ENCODE results near the gene MCM8.

The MCM8 gene

DNA sequence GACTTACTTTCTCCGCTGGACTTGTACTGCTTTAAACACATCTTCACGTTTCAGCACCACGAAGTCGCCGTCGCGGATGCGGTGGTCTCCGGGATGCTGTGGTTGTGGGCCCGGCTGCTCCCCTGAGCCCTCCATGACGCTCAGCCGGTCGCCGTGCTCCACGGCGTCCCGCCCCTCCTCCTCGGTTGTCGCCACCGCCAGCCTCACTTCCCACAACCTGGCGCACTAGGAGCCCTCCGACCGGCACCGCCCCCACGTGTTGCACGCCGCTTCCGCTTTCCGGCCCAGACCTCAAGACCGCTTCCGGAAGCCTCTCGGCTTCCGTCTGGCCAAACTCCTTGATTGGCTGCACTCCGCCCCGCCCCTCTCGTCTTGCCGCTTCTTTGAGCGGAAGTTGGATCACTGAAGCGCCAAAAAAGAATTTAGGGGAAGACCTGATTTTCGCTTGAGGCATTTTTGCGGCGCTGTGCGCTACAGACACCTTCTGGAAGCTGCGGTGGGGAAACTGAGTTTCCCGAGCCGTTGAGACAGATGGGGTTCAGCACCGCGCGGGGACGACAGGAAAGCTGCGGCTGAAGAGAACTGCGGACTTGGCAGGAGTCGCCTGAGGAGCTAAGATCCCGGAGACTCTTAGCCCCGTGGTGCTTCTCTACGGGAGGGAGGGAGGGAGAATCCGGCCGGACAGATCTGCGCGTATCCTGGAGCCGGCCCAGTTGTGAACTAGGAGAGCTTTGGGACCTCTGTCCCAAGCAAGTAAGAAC is at the start of gene MCM8, which contains the start of gene TRMT6:
Gene MCM8 (plus strand): TSS at position 382 of the 761 bp plus-strand sequence. CDS start 1,364 bp downstream, outside the sequence.
Gene TRMT6 (minus strand): TSS at position 263 of the 761 bp plus-strand sequence. CDS start 128 bp downstream, at position 135.
- Mint-ChIP-seq H3K4me1 (peaks cover 50% of the 10 kb centered on the region), H3K36me3 (peaks cover 29% of the 10 kb centered on the region), H3K9me3 (no peaks in the 10 kb centered on the region), H3K27ac (peak within 1 kb of the TSS; percentile 92), H3K4me3 (peak within 1 kb of the TSS; percentile 93), H3K27me3 (peaks cover 8% of the 10 kb centered on the region)
- peak; percentile 98 for DNase-seq
- CTCF ChIA-PET, result no interaction called here

DNA sequence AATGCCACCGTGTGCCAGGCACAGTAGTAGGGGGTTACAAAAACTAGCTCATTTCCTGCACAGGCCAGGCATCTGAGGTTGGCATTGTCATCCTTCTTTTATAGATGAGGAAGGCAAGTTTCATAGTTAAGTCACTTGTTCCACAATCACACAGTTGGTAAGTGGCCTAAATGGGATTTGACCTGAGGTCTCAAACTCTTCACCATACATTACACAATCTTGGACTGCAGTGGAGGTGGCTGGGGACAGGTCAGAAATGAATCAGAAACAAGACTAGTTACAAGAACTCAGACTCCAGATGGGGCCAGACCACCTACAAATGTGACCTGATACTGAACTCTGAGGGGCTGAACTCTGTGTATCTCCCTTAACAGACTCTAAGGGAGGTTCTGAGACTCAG is 49.5 kb upstream of the MCM8 start:
- no peak overlapping the region for H3K4me3 Mint-ChIP-seq
- H3K27me3 Mint-ChIP-seq, result peaks cover 29% of the 10 kb centered on the region
- DNase-seq, result no peak
- CTCF ChIA-PET, result no interaction called here
- H3K4me1 Mint-ChIP-seq, result no peaks in the 10 kb centered on the region
- H3K27ac Mint-ChIP-seq, result no peak overlapping the region
- no peaks in the 10 kb centered on the region for H3K36me3 Mint-ChIP-seq
- H3K9me3 Mint-ChIP-seq, result no peaks in the 10 kb centered on the region

DNA sequence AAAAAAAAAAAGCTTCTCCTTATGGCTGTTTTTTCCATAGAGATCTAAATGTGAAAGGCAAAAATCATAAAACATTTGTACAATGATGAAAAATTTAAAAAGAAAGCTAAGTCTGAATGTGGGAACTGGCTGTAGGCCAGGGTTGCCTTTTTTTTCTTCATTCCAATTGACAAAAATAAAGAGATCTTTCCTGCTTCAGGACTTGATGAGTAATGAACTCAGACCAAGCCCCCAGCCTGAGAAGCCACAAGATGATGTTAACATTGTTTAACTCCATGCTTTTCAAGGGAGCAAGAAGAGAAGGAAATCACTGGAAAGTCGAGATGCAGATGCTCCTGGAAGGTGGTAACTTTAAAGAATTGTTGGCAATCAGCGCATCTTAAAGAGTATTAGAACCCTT is 41.5 kb upstream of the MCM8 start:
- H3K9me3 Mint-ChIP-seq, result no peaks in the 10 kb centered on the region
- no peaks in the 10 kb centered on the region for H3K36me3 Mint-ChIP-seq
- peaks cover 57% of the 10 kb centered on the region for H3K27me3 Mint-ChIP-seq
- CTCF ChIA-PET, result no interaction called here
- no peak overlapping the region for H3K27ac Mint-ChIP-seq
- H3K4me3 Mint-ChIP-seq, result no peak overlapping the region
- peaks cover 12% of the 10 kb centered on the region for H3K4me1 Mint-ChIP-seq
- DNase-seq, result no peak

DNA sequence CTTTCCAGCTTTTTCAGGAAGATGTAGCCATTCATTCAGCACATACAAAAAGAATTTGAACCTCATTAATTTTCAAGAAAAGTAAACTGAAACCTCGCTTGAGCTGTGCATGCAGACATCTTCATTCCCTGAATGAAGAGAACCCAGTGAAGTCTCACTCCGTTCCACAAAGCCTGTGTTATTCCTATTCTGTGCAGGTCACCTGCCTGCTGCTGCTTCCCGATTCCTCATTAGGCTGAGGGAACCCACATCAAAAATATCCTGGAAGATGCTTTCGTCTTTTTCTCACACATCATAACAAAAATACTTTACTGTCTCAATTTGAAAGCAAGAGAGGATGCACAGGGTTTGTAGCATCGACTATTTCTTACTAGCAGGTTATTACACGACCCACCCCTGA is 40.3 kb upstream of the MCM8 start:
- Mint-ChIP-seq H3K4me1 (peaks cover 12% of the 10 kb centered on the region), H3K27ac (no peak overlapping the region), H3K4me3 (no peak overlapping the region), H3K9me3 (no peaks in the 10 kb centered on the region), H3K27me3 (peaks cover 52% of the 10 kb centered on the region), H3K36me3 (no peaks in the 10 kb centered on the region)
- no peak for DNase-seq
- CTCF ChIA-PET, result no interaction called here

DNA sequence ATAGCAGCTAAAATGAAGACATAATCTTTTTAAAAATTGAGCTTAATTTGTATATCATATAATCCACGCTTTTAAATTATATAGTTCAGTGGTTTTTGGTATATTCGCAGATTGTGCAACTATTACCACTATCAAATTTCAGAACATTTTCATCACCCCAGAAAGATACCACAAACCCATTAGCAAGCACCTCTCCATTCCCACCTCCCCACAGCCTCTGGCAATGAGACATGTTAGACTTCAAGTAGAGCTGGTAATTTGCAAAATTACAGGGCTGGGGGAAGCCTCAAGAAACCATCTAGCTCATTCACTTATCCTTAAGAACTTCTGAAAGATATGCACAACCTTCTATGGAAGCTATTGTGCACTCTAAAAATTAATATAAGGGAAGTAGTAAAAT is 37.3 kb upstream of the MCM8 start:
- H3K4me1 Mint-ChIP-seq, result peaks cover 12% of the 10 kb centered on the region
- H3K36me3 Mint-ChIP-seq, result no peaks in the 10 kb centered on the region
- no peak for DNase-seq
- H3K27me3 Mint-ChIP-seq, result peaks cover 52% of the 10 kb centered on the region
- H3K27ac Mint-ChIP-seq, result no peak overlapping the region
- CTCF ChIA-PET, result no interaction called here
- H3K9me3 Mint-ChIP-seq, result no peaks in the 10 kb centered on the region
- no peak overlapping the region for H3K4me3 Mint-ChIP-seq

DNA sequence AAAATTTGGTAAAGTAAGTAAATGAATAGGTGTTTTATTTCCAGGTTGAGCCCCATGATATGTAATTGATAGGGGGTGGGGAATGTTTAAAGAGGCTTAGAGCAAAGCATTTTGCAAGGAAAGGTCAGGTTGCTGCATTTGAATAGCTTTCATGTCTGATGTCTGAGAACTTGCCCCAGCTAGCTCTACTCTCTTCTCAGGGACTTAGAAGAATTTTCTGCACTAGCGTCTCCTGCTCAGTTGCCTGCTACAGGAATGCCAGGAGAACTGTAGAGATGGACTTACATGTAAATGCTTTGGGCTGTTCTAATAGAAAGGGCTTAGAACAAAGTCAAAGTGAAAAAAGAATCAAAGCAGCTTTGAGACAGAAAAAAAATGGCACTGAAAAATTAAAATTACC is 35.6 kb upstream of the MCM8 start:
- H3K36me3 Mint-ChIP-seq, result no peaks in the 10 kb centered on the region
- H3K4me1 Mint-ChIP-seq, result peaks cover 23% of the 10 kb centered on the region
- H3K9me3 Mint-ChIP-seq, result no peaks in the 10 kb centered on the region
- no peak for DNase-seq
- H3K27ac Mint-ChIP-seq, result no peak overlapping the region
- no peak overlapping the region for H3K4me3 Mint-ChIP-seq
- CTCF ChIA-PET, result no interaction called here
- H3K27me3 Mint-ChIP-seq, result peaks cover 38% of the 10 kb centered on the region

DNA sequence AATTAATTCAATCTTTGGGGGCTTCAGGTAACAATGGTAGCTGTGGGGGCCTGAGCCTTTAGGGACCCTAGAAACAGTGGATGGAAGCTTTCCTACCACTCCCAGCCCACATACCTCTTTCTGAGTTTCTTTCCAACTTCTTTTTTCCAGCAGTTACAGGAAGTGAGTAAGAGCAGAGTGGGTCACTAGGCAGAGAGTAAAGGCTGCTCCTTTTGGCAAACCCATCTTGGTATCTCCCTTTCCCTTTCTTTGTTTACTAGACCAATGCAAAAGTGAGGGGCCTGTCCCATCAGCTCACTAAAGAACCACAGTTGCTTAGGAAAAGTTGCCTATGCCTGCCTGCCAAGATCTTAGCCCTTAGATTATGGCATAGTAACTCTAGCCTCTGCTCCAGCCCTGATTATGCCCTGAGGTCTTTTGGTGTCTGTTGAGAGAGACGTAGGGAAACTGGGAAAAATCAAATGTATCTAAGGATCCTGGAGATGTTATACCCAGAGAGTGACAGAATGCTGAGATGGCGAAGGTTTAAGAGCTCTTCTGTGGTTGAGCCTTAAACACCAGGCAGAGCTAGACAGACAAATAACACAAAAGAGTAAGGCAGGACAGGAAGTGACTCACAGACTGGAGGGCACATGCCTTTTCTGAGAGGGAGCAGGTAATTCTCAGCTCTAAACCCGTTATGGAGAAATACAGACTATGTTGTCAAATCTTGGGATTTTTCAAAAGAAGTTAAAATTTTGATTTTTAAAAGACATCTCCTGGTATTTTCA is 31.4 kb upstream of the MCM8 start:
- CTCF ChIA-PET, result interaction anchor here (1.2 to 1.6 kb wide), 3 partner anchors 9 to 391 kb away, joined by 3 to 6 read pairs (median 4); no protein-coding TSS in a partner anchor
- peak; percentile 26 for DNase-seq
- Mint-ChIP-seq H3K4me3 (no peak overlapping the region), H3K27me3 (peaks cover 22% of the 10 kb centered on the region), H3K4me1 (peaks cover 16% of the 10 kb centered on the region), H3K27ac (peak overlapping the region; percentile 16), H3K9me3 (no peaks in the 10 kb centered on the region), H3K36me3 (no peaks in the 10 kb centered on the region)

DNA sequence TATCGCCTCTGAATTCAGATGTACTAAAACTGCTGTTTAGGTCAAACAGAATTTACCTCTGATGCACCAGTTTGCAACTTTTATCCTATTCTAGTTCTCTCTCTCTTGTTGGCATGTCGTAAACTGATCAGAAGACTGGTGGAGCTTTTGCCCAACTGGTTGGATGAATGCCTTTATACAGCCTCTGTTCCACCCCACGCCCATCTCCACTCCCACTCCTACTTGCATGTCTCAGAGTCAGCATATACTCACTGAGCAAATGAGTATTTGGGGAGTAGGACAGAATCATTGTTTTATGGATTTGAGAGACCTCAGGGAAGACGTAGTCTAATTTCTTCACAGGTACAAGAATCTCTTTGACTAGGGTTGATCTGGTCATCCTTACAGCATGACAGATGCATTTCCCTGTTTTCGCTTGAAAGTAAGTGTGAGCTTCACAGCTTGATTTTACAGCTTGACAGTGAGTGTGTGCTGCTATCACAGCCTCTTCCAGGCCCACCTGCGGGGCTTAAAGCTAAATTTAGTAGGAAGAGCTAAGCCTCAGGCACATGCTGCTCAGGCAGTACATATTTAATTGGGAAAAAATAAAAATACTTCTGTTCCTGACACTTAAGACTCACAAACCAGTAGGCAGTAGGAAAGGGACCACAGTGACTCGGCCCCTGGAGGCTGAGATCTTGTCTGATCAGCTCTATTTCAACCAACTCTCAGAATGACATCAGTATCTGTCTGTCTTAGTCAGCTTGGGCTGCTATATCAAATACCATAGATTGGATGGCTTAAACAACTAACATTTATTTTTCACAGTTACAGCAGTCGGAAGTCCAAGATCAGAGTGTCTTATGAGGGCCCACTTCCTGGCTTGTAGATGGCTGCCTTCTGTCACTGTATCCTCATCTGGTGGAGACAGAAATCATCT is 30.6 kb upstream of the MCM8 start:
- CTCF ChIA-PET, result interaction anchor here (0.5 to 1.6 kb wide), 3 partner anchors 9 to 172 kb away, joined by 3 to 6 read pairs (median 4); no protein-coding TSS in a partner anchor
- Mint-ChIP-seq H3K9me3 (no peaks in the 10 kb centered on the region), H3K27me3 (peaks cover 25% of the 10 kb centered on the region), H3K36me3 (no peaks in the 10 kb centered on the region), H3K4me3 (no peak overlapping the region), H3K27ac (no peak overlapping the region), H3K4me1 (peaks cover 16% of the 10 kb centered on the region)
- no peak for DNase-seq

DNA sequence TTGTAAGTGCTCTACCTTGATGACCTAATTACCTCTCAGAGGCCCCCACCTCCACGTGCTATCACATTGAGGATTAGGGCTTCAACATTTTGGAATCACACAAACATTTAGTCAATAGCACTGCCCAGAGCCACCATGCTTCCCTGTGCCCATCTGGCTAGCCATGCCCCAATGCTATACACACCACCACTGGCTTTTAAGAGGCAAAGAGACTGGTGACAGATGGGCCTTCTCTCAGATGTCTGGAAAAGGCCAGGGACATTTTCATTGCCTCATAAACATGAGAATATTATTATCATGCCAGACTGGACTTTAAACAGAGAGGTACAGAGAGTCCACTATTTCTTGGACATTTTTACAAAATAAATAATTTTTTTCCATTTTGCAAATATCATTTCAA is 29.9 kb upstream of the MCM8 start:
- no peak overlapping the region for H3K27ac Mint-ChIP-seq
- H3K4me1 Mint-ChIP-seq, result peaks cover 16% of the 10 kb centered on the region
- H3K36me3 Mint-ChIP-seq, result no peaks in the 10 kb centered on the region
- CTCF ChIA-PET, result no interaction called here
- no peak for DNase-seq
- H3K4me3 Mint-ChIP-seq, result no peak overlapping the region
- no peaks in the 10 kb centered on the region for H3K9me3 Mint-ChIP-seq
- peaks cover 25% of the 10 kb centered on the region for H3K27me3 Mint-ChIP-seq

DNA sequence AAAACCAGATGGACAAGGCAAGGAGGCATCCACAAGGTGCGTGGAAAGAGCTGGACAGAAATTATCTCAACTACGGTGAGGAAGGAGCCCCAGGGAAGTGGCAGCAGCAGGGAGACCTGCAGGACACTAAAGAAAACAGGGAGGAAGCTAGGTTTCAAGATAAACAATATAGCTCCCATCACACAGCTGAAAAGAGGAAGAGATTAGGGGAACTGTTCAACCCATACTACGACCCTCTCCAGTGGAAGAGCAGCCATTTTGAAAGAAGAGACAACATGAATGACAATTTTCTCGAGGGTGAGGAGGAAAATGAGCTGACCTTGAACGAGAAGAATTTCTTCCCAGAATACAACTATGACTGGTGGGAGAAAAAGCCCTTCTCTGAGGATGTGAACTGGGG is 27.0 kb upstream of the MCM8 start:
- Mint-ChIP-seq H3K36me3 (no peaks in the 10 kb centered on the region), H3K27ac (no peak overlapping the region), H3K4me3 (no peak overlapping the region), H3K27me3 (peaks cover 24% of the 10 kb centered on the region), H3K4me1 (peaks cover 16% of the 10 kb centered on the region), H3K9me3 (no peaks in the 10 kb centered on the region)
- CTCF ChIA-PET, result no interaction called here
- no peak for DNase-seq

DNA sequence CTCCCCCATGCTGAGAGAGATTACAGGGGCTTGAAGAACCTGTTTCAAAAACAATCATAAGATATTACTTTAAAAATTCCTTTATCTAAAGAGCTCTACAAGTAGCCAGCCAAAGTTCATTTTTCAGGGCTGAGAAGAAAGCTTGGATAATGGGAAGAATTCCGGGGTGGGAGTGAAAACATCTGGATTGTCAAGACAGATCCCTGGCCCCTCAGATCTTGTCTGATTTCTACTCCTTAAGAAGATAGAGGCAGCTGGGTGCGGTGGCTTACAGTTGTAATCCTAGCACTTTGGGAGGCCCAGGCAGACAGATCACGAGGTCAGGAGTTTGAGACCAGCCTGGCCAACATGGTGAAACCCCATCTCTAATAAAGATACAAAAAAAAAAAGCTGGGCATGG is 24.9 kb upstream of the MCM8 start:
- H3K27me3 Mint-ChIP-seq, result peaks cover 31% of the 10 kb centered on the region
- H3K27ac Mint-ChIP-seq, result no peak overlapping the region
- CTCF ChIA-PET, result no interaction called here

DNA sequence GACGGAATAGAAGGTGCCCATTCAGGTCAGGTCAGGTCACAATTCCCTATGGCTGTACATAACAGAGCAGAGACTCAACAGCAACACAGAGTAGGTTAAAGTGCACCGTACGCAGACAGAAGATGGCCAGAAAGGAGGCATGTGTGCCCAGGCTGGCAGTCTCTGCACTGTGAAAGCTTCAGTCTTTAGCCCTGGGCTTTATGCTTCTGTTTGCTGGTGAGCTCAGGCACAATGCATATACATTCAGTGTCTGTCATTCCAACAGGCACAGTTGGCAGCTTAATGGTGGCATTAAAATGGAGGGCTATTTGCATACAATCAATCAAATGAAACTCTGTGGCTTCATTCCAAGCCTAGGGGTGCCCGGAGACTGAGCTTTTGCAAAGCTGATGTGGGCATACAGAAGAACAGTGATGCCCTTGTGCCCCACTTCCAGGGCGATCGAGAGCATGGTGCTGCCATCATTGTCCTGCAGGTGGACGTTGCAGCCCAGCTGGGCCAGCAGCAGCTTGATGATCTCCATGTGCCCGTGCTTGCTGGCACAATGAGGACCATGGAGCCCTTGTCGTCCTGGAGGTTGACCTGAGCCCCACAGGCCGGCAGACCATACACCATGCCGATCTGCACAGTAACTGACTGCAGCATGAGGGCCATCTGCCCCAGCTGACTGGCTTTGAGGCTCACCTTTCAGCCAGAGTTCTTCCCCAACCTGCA is 22.5 kb upstream of the MCM8 start:
- Mint-ChIP-seq H3K4me1 (no peaks in the 10 kb centered on the region), H3K9me3 (no peaks in the 10 kb centered on the region), H3K36me3 (no peaks in the 10 kb centered on the region), H3K27me3 (peaks cover 24% of the 10 kb centered on the region), H3K27ac (no peak overlapping the region), H3K4me3 (no peak overlapping the region)
- CTCF ChIA-PET, result interaction anchor here (1.6 kb wide), 1 partner anchor 9 kb away, joined by 4 read pairs; no protein-coding TSS in a partner anchor
- DNase-seq, result no peak

More for the DNA sequence above, 24.9 kb upstream of the MCM8 start:
- H3K36me3 Mint-ChIP-seq, result no peaks in the 10 kb centered on the region
- H3K4me1 Mint-ChIP-seq, result no peaks in the 10 kb centered on the region
- no peaks in the 10 kb centered on the region for H3K9me3 Mint-ChIP-seq
- no peak overlapping the region for H3K4me3 Mint-ChIP-seq
- no peak for DNase-seq

DNA sequence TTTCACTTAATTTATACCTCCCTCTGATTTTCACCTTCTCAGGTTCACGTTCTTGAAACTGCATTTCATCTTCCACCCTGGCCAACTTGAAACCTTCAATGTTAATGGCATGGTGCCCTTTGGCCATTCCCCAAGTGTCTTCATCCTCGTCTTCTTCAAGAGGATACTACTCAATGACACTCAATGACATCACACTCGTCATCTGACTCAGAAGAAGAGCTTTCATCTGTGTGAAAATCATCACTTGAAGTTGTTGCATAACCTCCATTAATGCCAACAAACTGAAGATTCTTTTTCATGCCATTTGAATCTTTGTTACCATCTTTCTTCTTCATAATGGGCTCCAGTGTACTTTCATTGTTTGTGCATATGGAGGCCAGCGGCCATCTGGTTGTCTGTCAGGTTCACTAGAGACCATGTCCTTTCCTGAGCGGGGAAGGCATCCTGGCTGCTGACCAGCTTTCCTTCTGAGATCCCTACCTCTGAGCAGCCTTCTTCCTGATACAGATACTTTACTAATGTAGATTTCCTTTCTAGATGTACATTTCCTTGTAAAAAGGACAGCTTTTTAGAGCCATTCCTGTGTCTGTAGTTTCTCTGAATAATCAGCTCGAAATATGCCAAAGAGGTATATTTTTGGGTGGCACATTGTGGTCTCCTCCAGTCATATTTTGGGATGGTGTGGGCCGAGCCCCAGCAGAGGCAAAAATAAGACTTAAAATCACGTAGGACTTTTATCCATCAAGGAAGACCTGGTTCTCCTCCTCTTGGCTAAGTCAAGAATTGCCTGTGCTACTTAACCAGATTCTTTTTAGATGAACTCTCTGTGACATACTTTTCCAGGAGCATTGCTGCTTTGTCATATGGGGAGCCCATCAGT is 21.4 kb upstream of the MCM8 start:
- H3K4me3 Mint-ChIP-seq, result no peak overlapping the region
- peaks cover 13% of the 10 kb centered on the region for H3K27me3 Mint-ChIP-seq
- CTCF ChIA-PET, result interaction anchor here (0.7 to 1.6 kb wide), 2 partner anchors 10 to 140 kb away, joined by 3 to 4 read pairs; no protein-coding TSS in a partner anchor
- H3K4me1 Mint-ChIP-seq, result no peaks in the 10 kb centered on the region
- no peak for DNase-seq
- no peak overlapping the region for H3K27ac Mint-ChIP-seq
- no peaks in the 10 kb centered on the region for H3K9me3 Mint-ChIP-seq
- no peaks in the 10 kb centered on the region for H3K36me3 Mint-ChIP-seq

All from activated naive CD4-positive, alpha-beta T cell treated with anti-CD3 and anti-CD28 coated beads, Interleukin-2, amount 10 ng/mL, durations not matched to agents 7 days and 5 days (primary cell).